ENCODE results near the gene MRRF.

MRRF gene

DNA sequence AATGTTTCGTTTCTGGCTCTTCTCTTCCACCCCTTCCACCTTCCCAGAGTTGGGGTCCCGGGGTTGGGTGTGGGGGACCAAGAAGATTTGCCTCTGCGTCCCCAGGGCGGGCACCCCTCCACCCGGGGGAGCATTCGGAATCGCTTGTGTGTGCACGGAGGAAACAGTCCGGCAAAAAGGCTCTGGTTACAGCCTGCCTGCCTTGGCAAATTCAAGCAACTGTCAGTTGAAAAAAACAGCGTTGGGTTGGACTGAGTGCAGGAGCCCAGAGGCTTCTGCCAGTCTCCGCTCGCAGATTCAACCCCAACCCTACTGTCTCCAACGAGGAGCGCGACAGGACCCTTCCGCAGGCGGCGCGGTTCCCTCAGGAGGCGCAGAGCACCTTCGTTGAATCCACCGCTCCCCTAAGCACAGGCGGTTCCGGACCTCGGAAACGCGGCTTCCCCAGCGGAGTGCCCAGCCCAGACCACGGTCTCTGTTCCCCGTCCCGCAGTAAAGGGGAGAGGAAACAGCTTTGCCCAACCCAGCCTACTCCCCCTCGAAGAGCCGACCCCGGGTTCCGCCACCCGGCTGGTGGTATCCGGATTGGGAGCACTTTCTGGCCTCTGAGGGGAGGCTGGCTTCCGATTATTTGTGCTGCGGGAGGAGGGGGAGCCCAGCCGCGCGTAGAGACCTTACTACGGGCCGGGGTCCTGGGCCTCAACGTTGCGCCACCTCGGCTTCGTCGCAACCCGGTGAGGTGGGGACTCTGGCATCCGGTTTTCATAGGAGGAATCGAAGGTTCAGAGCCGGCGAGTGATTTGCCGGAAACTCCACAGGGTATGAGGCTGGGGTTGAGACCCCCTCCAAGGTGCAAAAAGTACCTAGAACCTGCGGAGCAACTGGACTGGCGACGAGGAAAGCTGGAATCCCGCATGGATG lies 45.5 kb upstream of the MRRF start:
- no peaks in the 10 kb centered on the region for H3K9me3 ChIP-seq (ENCODE audit: control insufficient read depth, low read length)
- no peaks in the 10 kb centered on the region for H3K79me1 ChIP-seq (replicated peaks; ENCODE audit: low read length, poor library complexity, severe bottlenecking)
- H4K91ac ChIP-seq (ENCODE audit: low read length) = no peak overlapping the region
- H2BK120ac ChIP-seq (ENCODE audit: low read depth, low read length) = no peak overlapping the region
- no peaks in the 10 kb centered on the region for H3K36me3 ChIP-seq (ENCODE audit: control insufficient read depth in 1 of 2, insufficient read depth in 2 of 2, low read depth in 1 of 2, low read length in 2 of 2)
- peaks cover 96 to 100% of the 10 kb centered on the region in 2 experiments for H3K27me3 ChIP-seq (ENCODE audit: control insufficient read depth in 1 of 2, insufficient read depth in 1 of 2, low read length in 2 of 2)
- no peak overlapping the region for H4K8ac ChIP-seq (ENCODE audit: low read length)
- WGBS = 2% methylated on average over 58 of the region's 59 CpGs
- H2BK12ac ChIP-seq (ENCODE audit: low read length in 2 of 2) = no peak overlapping the region
- no peak overlapping the region for H2AK5ac ChIP-seq (ENCODE audit: low read length, severe bottlenecking)
- H3K4me3 ChIP-seq (ENCODE audit: insufficient read depth in 1 of 2, low read depth in 1 of 2, low read length in 2 of 2) = peak overlapping the region in 1 of 2 experiments; percentile 21
- peak overlapping the region; percentile 3 for H3K4me2 ChIP-seq (ENCODE audit: low read length, poor library complexity, severe bottlenecking)
- no peak overlapping the region for H2AFZ ChIP-seq (ENCODE audit: low read depth, low read length)
- H3K23ac ChIP-seq (ENCODE audit: low read length in 2 of 2) = peak overlapping the region in 1 of 2 experiments; percentile 66
- H3K27ac ChIP-seq (ENCODE audit: low read length, poor library complexity, severe bottlenecking) = no peak overlapping the region
- no peak overlapping the region for H2BK5ac ChIP-seq (ENCODE audit: low read depth, low read length, poor library complexity, severe bottlenecking)
- H2BK15ac ChIP-seq (ENCODE audit: low read depth, poor library complexity, severe bottlenecking) = no peak overlapping the region
- no peak overlapping the region for H3K9ac ChIP-seq (ENCODE audit: low read length)
- H3K18ac ChIP-seq (ENCODE audit: low read depth in 1 of 2, low read length in 2 of 2) = no peak overlapping the region
- no peak overlapping the region for H3K14ac ChIP-seq (ENCODE audit: low read length in 2 of 2)
- H3K4ac ChIP-seq (ENCODE audit: low read depth in 1 of 2, low read length in 2 of 2) = no peak overlapping the region
- H3K4me1 ChIP-seq (ENCODE audit: control insufficient read depth, insufficient read depth, low read depth, low read length) = peaks cover 21% of the 10 kb centered on the region
- DNase-seq = no peak

- Histone ChIP-seq H3K4me1 (ENCODE audit: control insufficient read depth, insufficient read depth, low read depth, low read length) (peaks cover 20% of the 10 kb centered on the region), H2BK120ac (ENCODE audit: low read depth, low read length) (no peak overlapping the region), H3K23ac (ENCODE audit: low read length in 2 of 2) (no peak overlapping the region), H3K79me1 (replicated peaks; ENCODE audit: low read length, poor library complexity, severe bottlenecking) (no peaks in the 10 kb centered on the region), H3K9me3 (ENCODE audit: control insufficient read depth, low read length) (no peaks in the 10 kb centered on the region), H3K4me3 (ENCODE audit: insufficient read depth in 1 of 2, low read depth in 1 of 2, low read length in 2 of 2) (peak overlapping the region in 1 of 2 experiments; percentile 21), H2AFZ (ENCODE audit: low read depth, low read length) (no peak overlapping the region), H3K27me3 (ENCODE audit: control insufficient read depth in 1 of 2, insufficient read depth in 1 of 2, low read length in 2 of 2) (peaks cover 99 to 100% of the 10 kb centered on the region in 2 experiments), H3K36me3 (ENCODE audit: control insufficient read depth in 1 of 2, insufficient read depth in 2 of 2, low read depth in 1 of 2, low read length in 2 of 2) (no peaks in the 10 kb centered on the region), H3K4me2 (ENCODE audit: low read length, poor library complexity, severe bottlenecking) (peak overlapping the region; percentile 14), H2BK15ac (ENCODE audit: low read depth, poor library complexity, severe bottlenecking) (no peak overlapping the region), H3K18ac (ENCODE audit: low read depth in 1 of 2, low read length in 2 of 2) (no peak overlapping the region), H3K14ac (ENCODE audit: low read length in 2 of 2) (no peak overlapping the region), H2AK5ac (ENCODE audit: low read length, severe bottlenecking) (no peak overlapping the region), H2BK5ac (ENCODE audit: low read depth, low read length, poor library complexity, severe bottlenecking) (no peak overlapping the region), H3K9ac (ENCODE audit: low read length) (no peak overlapping the region), H4K8ac (ENCODE audit: low read length) (no peak overlapping the region), H2BK12ac (ENCODE audit: low read length in 2 of 2) (no peak overlapping the region), H3K27ac (ENCODE audit: low read length, poor library complexity, severe bottlenecking) (no peak overlapping the region), H3K4ac (ENCODE audit: low read depth in 1 of 2, low read length in 2 of 2) (no peak overlapping the region), H4K91ac (ENCODE audit: low read length) (no peak overlapping the region)
- WGBS = under 1% methylated on average over 57 of the region's 57 CpGs
- no peak for DNase-seq
Measured at GRCh38 chr9:122219856-122220672, 44.6 kb upstream of the MRRF start.

GRCh38 chr9:122220673-122221182 lies 44.0 kb upstream of the MRRF start:
- H4K8ac ChIP-seq (ENCODE audit: low read length) = no peak overlapping the region
- 9% methylated on average over 15 of the region's 18 CpGs for WGBS

More at GRCh38 chr9:122220673-122221182, 44.0 kb upstream of the MRRF start:
- no peak overlapping the region for H2BK5ac ChIP-seq (ENCODE audit: low read depth, low read length, poor library complexity, severe bottlenecking)
- H3K23ac ChIP-seq (ENCODE audit: low read length in 2 of 2) = no peak overlapping the region
- no peak overlapping the region for H2BK120ac ChIP-seq (ENCODE audit: low read depth, low read length)
- no peak overlapping the region for H3K27ac ChIP-seq (ENCODE audit: low read length, poor library complexity, severe bottlenecking)
- H2BK15ac ChIP-seq (ENCODE audit: low read depth, poor library complexity, severe bottlenecking) = no peak overlapping the region
- no peaks in the 10 kb centered on the region for H3K36me3 ChIP-seq (ENCODE audit: control insufficient read depth in 1 of 2, insufficient read depth in 2 of 2, low read depth in 1 of 2, low read length in 2 of 2)
- no peak overlapping the region for H3K14ac ChIP-seq (ENCODE audit: low read length in 2 of 2)
- no peak overlapping the region for H3K4ac ChIP-seq (ENCODE audit: low read depth in 1 of 2, low read length in 2 of 2)
- H2BK12ac ChIP-seq (ENCODE audit: low read length in 2 of 2) = no peak overlapping the region
- no peaks in the 10 kb centered on the region for H3K9me3 ChIP-seq (ENCODE audit: control insufficient read depth, low read length)
- H3K4me2 ChIP-seq (ENCODE audit: low read length, poor library complexity, severe bottlenecking) = no peak overlapping the region
- no peak overlapping the region for H3K9ac ChIP-seq (ENCODE audit: low read length)
- H3K4me3 ChIP-seq (ENCODE audit: insufficient read depth in 1 of 2, low read depth in 1 of 2, low read length in 2 of 2) = no peak overlapping the region
- H3K79me1 ChIP-seq (replicated peaks; ENCODE audit: low read length, poor library complexity, severe bottlenecking) = no peaks in the 10 kb centered on the region
- peaks cover 100% of the 10 kb centered on the region in 2 experiments for H3K27me3 ChIP-seq (ENCODE audit: control insufficient read depth in 1 of 2, insufficient read depth in 1 of 2, low read length in 2 of 2)
- no peak for DNase-seq
- no peak overlapping the region for H2AK5ac ChIP-seq (ENCODE audit: low read length, severe bottlenecking)
- H2AFZ ChIP-seq (ENCODE audit: low read depth, low read length) = no peak overlapping the region
- no peak overlapping the region for H4K91ac ChIP-seq (ENCODE audit: low read length)
- H3K4me1 ChIP-seq (ENCODE audit: control insufficient read depth, insufficient read depth, low read depth, low read length) = peaks cover 20% of the 10 kb centered on the region
- H3K18ac ChIP-seq (ENCODE audit: low read depth in 1 of 2, low read length in 2 of 2) = no peak overlapping the region
